GM19240 (cell line): ENCODE data around the gene RPLP2.

ENCODE experiments used
- DNase-seq: peaks from one replicate; pipeline ENCODE4 v3.0.0; 2011; ENCODE audit warnings: low spot score; ENCODE audit not compliant: insufficient read length

The RPLP2 gene

GRCh38 chr11:791658-792534 is 17.9 kb upstream of the RPLP2 start:
- no peak for DNase-seq

GRCh38 chr11:792535-792821 is 17.3 kb upstream of the RPLP2 start:
- DNase-seq: no peak

GRCh38 chr11:792873-793272 is 16.9 kb upstream of the RPLP2 start:
- no peak for DNase-seq

- no peak for DNase-seq
Measured at GRCh38 chr11:793556-793955, 16.2 kb upstream of the RPLP2 start.

GRCh38 chr11:794013-794765 is 15.6 kb upstream of the RPLP2 start:
- no peak for DNase-seq

- DNase-seq: no peak
Measured at GRCh38 chr11:794766-795633, 14.8 kb upstream of the RPLP2 start.

- DNase-seq: peak; percentile 98
Measured at GRCh38 chr11:795634-796564, 13.9 kb upstream of the RPLP2 start.

- no peak for DNase-seq
Measured at GRCh38 chr11:796565-797295, 13.0 kb upstream of the RPLP2 start.

GRCh38 chr11:797296-798092 is 12.3 kb upstream of the RPLP2 start:
- DNase-seq: peak; percentile 84

GRCh38 chr11:798093-798713 is 11.6 kb upstream of the RPLP2 start, which contains the start of gene SLC25A22:
Gene SLC25A22 (minus strand): TSS chr11:798281. CDS start chr11:795006, 3,275 bp downstream.
- peak; percentile 93 for DNase-seq

GRCh38 chr11:799641-800316 is 10.0 kb upstream of the RPLP2 start:
- DNase-seq: no peak

- no peak for DNase-seq
Measured at GRCh38 chr11:800473-800872, 9.3 kb upstream of the RPLP2 start.

GRCh38 chr11:801097-801780 is 8.5 kb upstream of the RPLP2 start:
- DNase-seq: no peak

- DNase-seq: no peak
Measured at GRCh38 chr11:802018-802617, 7.6 kb upstream of the RPLP2 start.

- no peak for DNase-seq
Measured at GRCh38 chr11:802693-803466, 6.9 kb upstream of the RPLP2 start.

GRCh38 chr11:803467-803742 is 6.4 kb upstream of the RPLP2 start:
- DNase-seq: no peak
